ENCODE measurements around the gene LONP1. TPM values are rescaled to one million over a fixed set of nuclear protein-coding genes. Genes with fewer than 3 reads are reported as not detected.

Gene LONP1
- total and polyA plus RNA-seq, 2 of the 8 experiments (the other 6 are each of a cell fraction or from before 2014, with no cell fraction given), result 98.1 to 117 TPM

DNA sequence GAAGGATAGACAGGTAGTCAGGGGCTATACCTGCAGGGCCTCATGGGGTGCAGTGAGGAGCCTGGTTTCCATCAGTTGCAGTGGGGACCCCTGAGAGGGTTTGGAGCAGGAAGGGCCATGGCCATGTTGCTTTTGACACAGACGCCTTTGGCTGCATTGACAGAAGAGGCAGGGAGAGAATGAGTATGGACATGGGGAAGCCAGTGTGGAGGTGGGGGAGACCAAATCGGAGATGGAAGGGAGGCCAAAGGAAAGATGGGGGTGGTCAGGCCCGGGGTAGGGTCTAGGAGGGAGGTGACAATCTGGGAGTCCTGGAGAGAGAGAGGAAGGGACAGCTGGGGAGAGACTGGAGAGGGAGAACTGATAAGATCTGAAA lies 37.9 kb downstream of the LONP1 start:
- no peak for FAIRE-seq
- H2BK20ac ChIP-seq (ENCODE audit: low read length), result no peak overlapping the region
- TF ChIP-seq KDM5A (IDR thresholded peaks at IDR 0.05; ENCODE audit: low read length), result no peak
- TF ChIP-seq JUN (IDR thresholded peaks at IDR 0.05; ENCODE audit: low read depth, low read length), result no peak
- no peak for TF ChIP-seq POU5F1 (IDR thresholded peaks at IDR 0.05; ENCODE audit: low read depth, low read length)
- no peak for TF ChIP-seq CBX8 (IDR thresholded peaks at IDR 0.05; ENCODE audit: borderline replicate concordance, low read depth, low read length)
- TF ChIP-seq EGR1 (IDR thresholded peaks at IDR 0.05; ENCODE audit: borderline replicate concordance, low read depth, low read length), result no peak
- TF ChIP-seq POLR2AphosphoS5 (IDR thresholded peaks at IDR 0.05; ENCODE audit: low read depth, low read length), result no peak
- no peak for TF ChIP-seq BACH1 (IDR thresholded peaks at IDR 0.05; ENCODE audit: low read length)
- TF ChIP-seq PHF8 (conservative IDR thresholded peaks at IDR 0.05; ENCODE audit: low read depth, low read length), result no peak
- no peak for TF ChIP-seq NRF1 (IDR thresholded peaks at IDR 0.05; ENCODE audit: low read depth, low read length)
- no peak for TF ChIP-seq CBX5 (IDR thresholded peaks at IDR 0.05; ENCODE audit: low read depth, low read length)
- TF ChIP-seq RFX5 (IDR thresholded peaks at IDR 0.05; ENCODE audit: borderline replicate concordance, low read depth, low read length), result no peak

More for the DNA sequence above, 37.9 kb downstream of the LONP1 start:
- peaks cover 0 to 10% of the 10 kb centered on the region in 2 experiments for H4K20me1 ChIP-seq (replicated peaks in 1 of 2; ENCODE audit: control insufficient read depth in 1 of 2, insufficient read depth in 2 of 2, low read length in 2 of 2)
- no peak overlapping the region for H2BK120ac ChIP-seq (replicated peaks; ENCODE audit: low read depth, low read length)
- H3K4me1 ChIP-seq (replicated peaks in 1 of 4; ENCODE audit: control insufficient read depth in 3 of 4, insufficient read depth in 4 of 4, low read length in 3 of 4), result peaks cover 0 to 14% (median 1%) of the 10 kb centered on the region in 4 experiments; a peak in 5 of 7 replicates
- H4K8ac ChIP-seq (ENCODE audit: extremely low read depth, insufficient read depth, low read length), result no peak overlapping the region
- H3K14ac ChIP-seq (ENCODE audit: insufficient read length), result no peak overlapping the region
- no peak overlapping the region for H2AK5ac ChIP-seq (ENCODE audit: low read depth, low read length)
- H4K5ac ChIP-seq (ENCODE audit: insufficient read length, low read depth, low read length), result no peak overlapping the region
- ChIA-PET POLR2A (ENCODE audit: partially characterized antibody) (interaction anchor here (1.2 to 1.7 kb wide), 3 partner anchors 8 to 11 kb away, joined by 3 to 8 read pairs (median 5); partner anchors contain the start of gene RPL36), CTCF (ENCODE audit: partially characterized antibody) (interaction anchor here (0.5 kb wide), 1 partner anchor 83 kb away, joined by 3 read pairs; no protein-coding TSS in a partner anchor)
- no peak overlapping the region for H3K27ac ChIP-seq (ENCODE audit: low read depth, low read length)
- H3K4me2 ChIP-seq (ENCODE audit: insufficient read depth in 1 of 2, low read depth in 2 of 2, low read length in 2 of 2), result peak overlapping the region in 1 of 2 experiments; percentile 89; a peak in 1 of 4 replicates
- no peak overlapping the region for H2BK12ac ChIP-seq (ENCODE audit: low read depth, low read length)
- H3K36me3 ChIP-seq (ENCODE audit: control insufficient read depth in 2 of 4, insufficient read depth in 4 of 4, low read length in 3 of 4), result 0 out of 8 replicates have a peak, but pooled peaks cover 0 to 2% (median 0%) of the 10 kb centered on the region in 4 experiments
- H4K91ac ChIP-seq (replicated peaks; ENCODE audit: insufficient read length, low read length), result no peak overlapping the region
- no peak for DNase-seq (ENCODE audit: low read depth in 1 of 2, low spot score in 2 of 2)
- H3K79me2 ChIP-seq (ENCODE audit: control insufficient read depth in 1 of 2, insufficient read depth in 2 of 2, low read length in 2 of 2), result no peaks in the 10 kb centered on the region
- H2BK5ac ChIP-seq (ENCODE audit: low read depth, low read length), result no peak overlapping the region
- H2BK15ac ChIP-seq (ENCODE audit: low read length), result no peak overlapping the region
- no peak overlapping the region for H3K18ac ChIP-seq (ENCODE audit: extremely low read depth, low read length)
- H3K4me3 ChIP-seq (ENCODE audit: extremely low read depth in 1 of 4, insufficient read depth in 2 of 4, low read depth in 3 of 4, low read length in 4 of 4), result no peak overlapping the region; a peak in 1 of 8 replicates
- peaks cover 15% of the 10 kb centered on the region; the same call in 1 of the 2 replicates for H3K23me2 ChIP-seq (ENCODE audit: low read depth, low read length)
- H2AFZ ChIP-seq (ENCODE audit: low read length), result no peak overlapping the region
- no peaks in the 10 kb centered on the region for H3K27me3 ChIP-seq (replicated peaks in 1 of 4; ENCODE audit: control insufficient read depth in 3 of 4, extremely low read depth in 1 of 4, insufficient read depth in 3 of 4, low read length in 3 of 4)
- H3K9me3 ChIP-seq (ENCODE audit: insufficient read depth in 2 of 2, low read depth in 1 of 2, low read length in 1 of 2), result no peaks in the 10 kb centered on the region
- no peak overlapping the region for H3K23ac ChIP-seq (ENCODE audit: insufficient read length)
- H3K9ac ChIP-seq (replicated peaks in 1 of 4; ENCODE audit: extremely low read depth in 1 of 4, low read depth in 3 of 4, low read length in 3 of 4), result no peak overlapping the region
- H3K4ac ChIP-seq (replicated peaks; ENCODE audit: insufficient read length, low read depth, low read length), result no peak overlapping the region
- 100% methylated on average over 3 of the region's 3 CpGs; no CpG with 5 or more reads in 1 of the 2 experiments for WGBS, 2 experiments (ENCODE audit: extremely low coverage in 1 of 2, insufficient coverage in 1 of 2, insufficient read length in 1 of 2, insufficient replicate concordance in 2 of 2, low coverage in 1 of 2, low lambda C conversion rate in 2 of 2, missing lambda C conversion rate in 1 of 2)
- peaks cover 3% of the 10 kb centered on the region; the same call in 1 of the 2 replicates for H3K79me1 ChIP-seq (ENCODE audit: low read depth, low read length)
- H3K56ac ChIP-seq (replicated peaks; ENCODE audit: insufficient read length, low read depth, low read length), result no peak overlapping the region

Measured in H1 (cell line).